ENCODE results near the gene IL22RA2. TPM values are rescaled to one million over a fixed set of nuclear protein-coding genes. Genes with fewer than 3 reads are reported as not detected.
"Not testable (repeated sequence)": the region's sequence is repeated elsewhere in the genome, so short reads cannot be mapped to it uniquely, and the experiment has no call there.

The IL22RA2 gene
- total and polyA plus RNA-seq, 7 donors = not detected

- ATAC-seq (no peak), DNase-seq (no peak)
- no peak for TF ChIP-seq CTCF (IDR thresholded peaks at IDR 0.05)
- no peak overlapping the region for H3K4me3 ChIP-seq
- WGBS, 3 donors = 87 to 96% (median 89%) methylated on average over 5 of the region's 5 CpGs
- H3K27me3 ChIP-seq (ENCODE audit: insufficient read depth in 3 of 3, low read length in 2 of 3) = peaks cover 0 to 3% (median 0%) of the 10 kb centered on the region in 3 donors
- no peaks in the 10 kb centered on the region for H3K4me1 ChIP-seq
- H3K27ac ChIP-seq = no peak overlapping the region
- intact Hi-C loops (cut with DNase I) = no loop called here
- no peaks in the 10 kb centered on the region for H3K9me3 ChIP-seq
- no peaks in the 10 kb centered on the region for H3K36me3 ChIP-seq (ENCODE audit: insufficient read depth in 1 of 2, low read depth in 1 of 2)
Observed at GRCh38 chr6:137112067-137112355, 61.4 kb downstream of the IL22RA2 start.

- intact Hi-C loops (cut with DNase I) = no loop called here
- Histone ChIP-seq H3K9me3 (no peaks in the 10 kb centered on the region), H3K27ac (no peak overlapping the region), H3K4me1 (no peaks in the 10 kb centered on the region), H3K27me3 (ENCODE audit: insufficient read depth in 3 of 3, low read length in 2 of 3) (no peaks in the 10 kb centered on the region), H3K36me3 (ENCODE audit: insufficient read depth in 1 of 2, low read depth in 1 of 2) (no peaks in the 10 kb centered on the region), H3K4me3 (no peak overlapping the region)
- WGBS, 3 donors = 77 to 87% (median 81%) methylated on average over 2 of the region's 2 CpGs
- no peak for TF ChIP-seq CTCF (IDR thresholded peaks at IDR 0.05)
- ATAC-seq = no peak
- DNase-seq = no peak
Observed at GRCh38 chr6:137111296-137112066, 62.0 kb downstream of the IL22RA2 start.

- TF ChIP-seq CTCF (IDR thresholded peaks at IDR 0.05) = no peak
Observed at GRCh38 chr6:137107767-137108105, 65.7 kb downstream of the IL22RA2 start.

GRCh38 chr6:137107047-137107766, 66.2 kb downstream of the IL22RA2 start:
- H3K4me1 ChIP-seq; H3K9me3 ChIP-seq; H3K27me3 ChIP-seq (ENCODE audit: insufficient read depth in 3 of 3, low read length in 2 of 3); H3K27ac ChIP-seq; H3K36me3 ChIP-seq (ENCODE audit: insufficient read depth in 1 of 2, low read depth in 1 of 2); ATAC-seq; intact Hi-C loops (cut with DNase I); DNase-seq; H3K4me3 ChIP-seq: not testable (repeated sequence)
- WGBS, 3 donors = 65 to 72% (median 69%) methylated on average over 6 of the region's 6 CpGs

More at GRCh38 chr6:137107767-137108105, 65.7 kb downstream of the IL22RA2 start:
- no peak overlapping the region for H3K27ac ChIP-seq
- H3K4me1 ChIP-seq = no peaks in the 10 kb centered on the region
- intact Hi-C loops (cut with DNase I) = no loop called here
- WGBS, 3 donors = 22 to 40% (median 38%) methylated on average over 1 of the region's 1 CpG
- H3K4me3 ChIP-seq = no peak overlapping the region
- no peak for DNase-seq
- no peaks in the 10 kb centered on the region for H3K9me3 ChIP-seq
- ATAC-seq = no peak
- no peaks in the 10 kb centered on the region for H3K36me3 ChIP-seq (ENCODE audit: insufficient read depth in 1 of 2, low read depth in 1 of 2)
- H3K27me3 ChIP-seq (ENCODE audit: insufficient read depth in 3 of 3, low read length in 2 of 3) = no peaks in the 10 kb centered on the region

GRCh38 chr6:137106183-137106582, 67.3 kb downstream of the IL22RA2 start:
- H3K27ac ChIP-seq = no peak overlapping the region
- intact Hi-C loops (cut with DNase I) = no loop called here
- H3K4me3 ChIP-seq = no peak overlapping the region
- H3K36me3 ChIP-seq (ENCODE audit: insufficient read depth in 1 of 2, low read depth in 1 of 2) = no peaks in the 10 kb centered on the region
- H3K27me3 ChIP-seq (ENCODE audit: insufficient read depth in 3 of 3, low read length in 2 of 3) = no peaks in the 10 kb centered on the region
- TF ChIP-seq CTCF (IDR thresholded peaks at IDR 0.05) = no peak
- no peak for ATAC-seq
- WGBS, 3 donors = 80 to 83% (median 82%) methylated on average over 3 of the region's 3 CpGs
- DNase-seq = no peak
- H3K4me1 ChIP-seq = no peaks in the 10 kb centered on the region
- no peaks in the 10 kb centered on the region for H3K9me3 ChIP-seq

Data from psoas muscle (tissue), 8 donors.